Activated CD4-positive, CD25-positive, alpha-beta regulatory T cell treated with anti-CD3 and anti-CD28 coated beads, Interleukin-2, amount 50 U/mL, for 24 hours (primary cell): ENCODE results near the gene APOBEC3H.
"Not testable (repeated sequence)": the region's sequence is repeated elsewhere in the genome, so short reads cannot be mapped to it uniquely, and the experiment has no call there.

Source experiments
- ATAC-seq, 2 donors: fragments of 150-1000 bp; cut with Tn5 transposase; one replicate each; pipeline ENCODE4 v1.10.0; 2021; ENCODE audit warnings: mild to moderate bottlenecking in 1 of 2, moderate library complexity in 1 of 2

The APOBEC3H gene

DNA sequence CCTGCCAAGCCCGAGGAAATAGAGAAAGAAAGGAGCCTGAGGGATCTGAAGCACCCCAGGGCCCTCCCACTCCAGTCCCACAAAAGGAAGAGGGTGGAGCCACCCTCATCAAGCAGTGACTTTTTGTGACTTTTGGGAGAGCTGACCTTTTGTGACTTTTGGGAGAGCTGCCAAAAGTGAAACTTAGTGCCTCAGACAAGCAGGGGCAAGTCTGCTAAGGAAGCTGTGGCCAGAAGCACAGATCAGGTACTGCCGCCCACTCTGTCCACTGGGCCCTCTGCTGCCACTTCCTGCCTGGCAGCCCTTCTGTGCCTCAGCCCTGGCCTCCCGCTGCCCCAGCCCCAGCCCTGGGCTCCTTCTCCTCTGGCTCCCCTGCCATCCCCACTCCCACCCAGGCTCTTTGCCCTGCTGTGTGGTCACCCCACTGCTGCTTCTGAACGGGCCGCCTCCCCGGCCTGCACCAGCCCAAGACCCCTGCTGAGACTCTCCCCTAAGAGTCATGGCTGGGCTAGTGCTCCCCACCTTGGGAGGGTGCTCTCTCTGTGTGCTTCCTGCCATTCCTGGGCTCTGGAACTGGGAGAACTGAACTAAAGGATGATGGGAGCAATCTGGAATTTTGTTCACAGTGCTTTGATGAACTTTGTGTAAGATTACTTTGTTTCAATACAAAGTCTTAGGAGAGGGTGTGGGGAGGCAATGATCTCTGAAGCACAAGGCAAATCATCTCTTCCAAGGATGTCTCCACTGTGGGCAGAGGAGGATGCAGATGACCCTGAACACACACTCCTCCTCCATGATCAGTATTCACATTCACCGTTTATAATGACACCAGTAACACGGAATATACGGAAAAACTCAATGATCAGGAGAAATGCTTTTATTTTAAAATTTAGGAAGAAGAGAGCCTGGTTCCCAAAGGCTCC lies at the start of gene APOBEC3H:
Gene APOBEC3H, plus strand, starts transcription at position 147 of the 923 bp plus-strand sequence. CDS start 3,035 bp downstream, outside the sequence.
- no peak for ATAC-seq

DNA sequence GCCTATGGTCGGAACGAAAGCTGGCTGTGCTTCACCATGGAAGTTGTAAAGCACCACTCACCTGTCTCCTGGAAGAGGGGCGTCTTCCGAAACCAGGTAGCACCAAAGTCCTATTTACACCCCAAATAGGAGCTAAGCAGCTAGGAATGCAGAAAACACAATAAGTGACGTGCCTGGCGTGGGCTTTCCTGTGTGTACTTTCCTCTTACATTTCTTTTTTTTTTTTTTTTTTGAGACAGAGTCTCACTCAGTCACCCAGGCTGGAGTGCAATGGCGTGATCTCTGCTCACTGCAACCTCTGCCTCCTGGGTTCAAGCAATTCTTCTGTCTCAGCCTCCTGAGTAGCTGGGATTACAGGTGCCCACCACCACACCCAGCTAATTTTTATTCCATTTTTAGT lies 47.6 kb upstream of the APOBEC3H start:
- not testable (repeated sequence) for ATAC-seq

DNA sequence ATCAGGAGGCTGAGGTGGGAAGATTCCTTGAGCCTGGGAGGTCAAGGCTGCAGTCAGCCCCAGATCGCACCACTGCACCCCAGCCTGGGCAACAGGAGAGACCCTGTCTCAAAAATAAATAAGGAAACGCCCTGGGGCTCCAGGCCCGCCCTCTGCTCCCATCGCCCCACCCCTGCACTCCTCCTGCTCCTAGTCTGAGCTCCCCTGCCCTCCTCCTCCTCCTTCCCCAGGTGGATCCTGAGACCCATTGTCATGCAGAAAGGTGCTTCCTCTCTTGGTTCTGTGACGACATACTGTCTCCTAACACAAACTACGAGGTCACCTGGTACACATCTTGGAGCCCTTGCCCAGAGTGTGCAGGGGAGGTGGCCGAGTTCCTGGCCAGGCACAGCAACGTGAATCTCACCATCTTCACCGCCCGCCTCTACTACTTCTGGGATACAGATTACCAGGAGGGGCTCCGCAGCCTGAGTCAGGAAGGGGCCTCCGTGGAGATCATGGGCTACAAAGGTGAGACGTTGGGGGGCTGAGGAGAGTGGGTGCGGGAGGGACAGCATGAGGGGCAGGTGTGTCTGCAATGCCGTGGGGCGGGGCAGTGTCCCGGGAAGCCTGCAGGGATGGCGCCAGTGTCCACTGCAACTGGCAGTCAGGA lies 45.1 kb upstream of the APOBEC3H start:
- ATAC-seq, result not testable (repeated sequence)

GRCh38 chr22:39055658-39056057 lies 41.4 kb upstream of the APOBEC3H start:
- no peak for ATAC-seq

DNA sequence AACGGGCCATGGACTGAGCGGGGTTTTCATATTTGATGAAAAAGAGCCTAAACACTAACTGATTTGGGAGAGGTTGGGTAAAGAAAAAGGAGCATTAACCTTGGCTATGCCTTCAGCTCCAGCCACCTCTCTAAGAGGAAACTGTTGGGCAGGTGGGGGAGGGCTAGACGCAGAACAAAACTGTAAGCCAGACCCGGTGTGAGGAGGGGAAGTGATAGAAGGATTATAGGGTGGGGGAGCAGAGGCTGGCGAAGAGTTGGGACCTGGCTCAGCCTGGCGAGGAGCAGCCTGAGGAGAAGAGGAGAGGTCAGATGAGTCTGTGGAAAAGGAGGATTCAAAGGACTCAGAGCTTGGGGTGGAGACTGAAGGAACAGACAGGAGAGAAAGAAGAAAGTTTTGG lies 35.8 kb upstream of the APOBEC3H start:
- ATAC-seq, result not testable (repeated sequence)

GRCh38 chr22:39061951-39062350 lies 35.1 kb upstream of the APOBEC3H start:
- ATAC-seq, result not testable (repeated sequence)

- not testable (repeated sequence) for ATAC-seq
These were observed 33.1 kb upstream of the APOBEC3H start for GRCh38 chr22:39063904-39064303.

- peak in 1 of 2 donors; percentile 34 for ATAC-seq
These were observed 30.4 kb upstream of the APOBEC3H start for GRCh38 chr22:39066442-39067276.

GRCh38 chr22:39068033-39068785 lies 28.8 kb upstream of the APOBEC3H start:
- no peak for ATAC-seq

DNA sequence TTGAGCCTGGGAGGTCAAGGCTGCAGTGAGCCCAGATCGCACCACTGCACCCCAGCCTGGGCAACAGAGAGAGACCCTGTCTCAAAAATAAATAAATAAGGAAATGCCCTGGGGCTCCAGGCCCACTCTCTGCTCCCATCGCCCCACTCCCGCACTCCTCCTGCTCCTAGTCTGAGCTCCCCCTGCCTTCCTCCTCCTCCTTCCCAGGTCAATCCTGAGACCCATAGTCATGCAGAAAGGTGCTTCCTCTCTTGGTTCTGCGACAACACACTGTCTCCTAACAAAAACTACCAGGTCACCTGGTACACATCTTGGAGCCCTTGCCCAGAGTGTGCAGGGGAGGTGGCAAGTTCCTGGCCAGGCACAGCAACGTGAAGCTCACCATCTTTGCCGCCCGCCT lies 26.9 kb upstream of the APOBEC3H start:
- no peak for ATAC-seq

GRCh38 chr22:39072581-39072981 lies 24.5 kb upstream of the APOBEC3H start:
- not testable (repeated sequence) for ATAC-seq

DNA sequence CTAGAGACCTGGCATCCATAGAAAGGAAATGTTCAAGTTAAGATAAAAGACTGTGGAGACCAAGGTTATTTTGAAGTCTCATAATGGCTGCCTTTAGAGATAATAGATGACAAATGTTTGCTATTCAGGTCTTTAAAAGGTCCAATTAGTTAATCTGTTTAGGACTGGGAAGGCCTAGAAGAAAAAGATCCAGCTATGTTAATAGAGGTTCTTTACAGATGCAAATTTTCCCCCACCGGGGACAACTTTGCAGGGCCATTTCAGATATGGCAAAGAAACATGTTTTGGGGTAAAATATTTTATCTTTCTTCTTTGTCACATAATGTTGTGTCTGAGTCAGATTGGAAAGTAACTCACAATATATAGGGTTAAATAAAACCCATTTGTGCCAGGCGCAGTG lies 23.1 kb upstream of the APOBEC3H start:
- ATAC-seq, result no peak

DNA sequence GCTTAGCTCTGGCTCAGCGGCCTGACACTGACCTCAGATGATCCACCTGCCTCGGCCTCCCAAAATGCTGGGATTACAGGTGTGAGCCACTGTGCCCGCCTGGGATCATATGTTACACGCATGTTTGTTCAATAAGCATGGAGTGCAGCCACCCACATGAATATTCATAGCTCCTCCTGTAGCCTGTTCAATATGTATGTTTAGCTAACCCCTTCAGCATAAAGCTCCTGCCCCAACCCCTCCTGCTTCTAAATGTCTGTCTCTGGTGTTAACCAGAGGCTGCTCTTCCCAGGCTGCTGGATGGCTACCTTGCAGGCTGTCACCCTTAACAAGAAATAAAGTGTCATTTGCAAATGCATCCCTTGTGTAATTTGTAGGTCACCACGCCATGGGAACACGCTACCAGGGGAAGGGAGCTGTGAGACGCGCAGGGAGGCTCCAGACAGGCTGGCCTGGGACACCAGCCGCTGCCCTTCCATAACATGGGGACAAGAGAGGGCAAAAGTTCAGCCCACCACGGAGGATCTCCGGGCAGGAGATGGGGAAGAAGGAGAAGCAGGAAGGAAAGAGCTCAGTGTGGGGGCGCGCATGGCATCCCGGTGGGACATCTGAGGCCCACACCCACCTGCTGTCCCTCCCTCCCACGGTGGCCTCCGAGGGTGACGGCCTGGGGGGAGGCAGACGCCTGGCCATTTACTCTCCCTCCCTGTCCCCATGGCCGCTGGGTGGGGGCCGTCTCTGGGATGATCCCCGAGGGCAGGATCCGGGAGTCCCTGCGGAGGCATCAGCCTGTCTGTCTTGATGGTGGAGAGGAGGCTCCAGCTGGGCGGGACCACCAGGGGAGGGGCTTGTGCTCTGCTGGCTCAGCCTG lies 20.7 kb upstream of the APOBEC3H start:
- not testable (repeated sequence) for ATAC-seq

DNA sequence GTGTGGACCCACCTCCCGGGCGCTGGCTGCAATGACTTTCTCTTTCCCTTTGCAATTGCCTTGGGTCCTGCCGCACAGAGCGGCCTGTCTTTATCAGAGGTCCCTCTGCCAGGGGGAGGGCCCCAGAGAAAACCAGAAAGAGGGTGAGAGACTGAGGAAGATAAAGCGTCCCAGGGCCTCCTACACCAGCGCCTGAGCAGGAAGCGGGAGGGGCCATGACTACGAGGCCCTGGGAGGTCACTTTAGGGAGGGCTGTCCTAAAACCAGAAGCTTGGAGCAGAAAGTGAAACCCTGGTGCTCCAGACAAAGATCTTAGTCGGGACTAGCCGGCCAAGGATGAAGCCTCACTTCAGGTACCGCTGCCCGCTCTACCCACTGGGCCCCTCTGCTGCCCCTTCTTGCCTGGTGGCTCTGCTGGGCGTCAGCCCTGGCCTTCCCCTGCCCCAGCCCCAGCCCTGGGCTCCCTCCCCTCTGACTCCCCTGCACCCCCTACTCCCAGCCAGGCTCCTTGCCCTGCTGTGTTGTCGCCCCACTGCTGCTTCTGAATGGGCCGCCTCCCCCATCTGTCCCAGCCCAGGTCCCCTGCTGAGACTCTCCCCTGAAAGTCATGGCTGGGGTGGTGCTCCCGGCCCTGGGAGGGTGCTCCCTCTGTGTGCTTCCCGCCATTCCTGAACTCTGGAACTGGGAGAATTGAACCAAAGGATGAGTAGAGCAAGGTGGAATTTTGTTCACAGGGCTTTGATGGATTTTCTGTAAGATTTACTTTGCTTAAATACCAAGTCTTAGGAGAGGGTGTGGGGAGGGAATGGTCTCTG lies 19.8 kb upstream of the APOBEC3H start, which contains the start of gene APOBEC3G:
Gene APOBEC3G, plus strand, starts transcription at position 250 of the 815 bp plus-strand sequence. Its CDS starts 87 bp downstream, at position 337.
- peak; percentile 96 to 98 for ATAC-seq

DNA sequence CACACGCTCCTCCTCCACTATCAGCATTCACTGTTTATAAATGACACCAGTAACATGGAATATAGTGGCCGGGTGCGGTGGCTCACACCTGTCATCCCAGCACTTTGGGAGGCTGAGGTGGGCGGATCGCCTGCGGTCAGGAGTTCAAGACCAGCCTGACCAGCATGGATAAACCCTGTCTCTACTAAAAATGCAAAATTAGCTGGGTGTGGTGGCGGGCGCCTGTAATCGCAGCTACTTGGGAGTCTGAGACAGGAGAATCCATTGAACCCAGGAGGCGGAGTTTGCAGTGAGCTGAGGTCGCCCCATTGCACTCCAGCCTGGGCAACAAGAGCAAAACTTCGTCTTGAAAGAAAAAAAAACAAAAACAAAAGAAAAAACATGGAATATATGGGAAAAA lies 19.1 kb upstream of the APOBEC3H start:
- ATAC-seq, result not testable (repeated sequence)

DNA sequence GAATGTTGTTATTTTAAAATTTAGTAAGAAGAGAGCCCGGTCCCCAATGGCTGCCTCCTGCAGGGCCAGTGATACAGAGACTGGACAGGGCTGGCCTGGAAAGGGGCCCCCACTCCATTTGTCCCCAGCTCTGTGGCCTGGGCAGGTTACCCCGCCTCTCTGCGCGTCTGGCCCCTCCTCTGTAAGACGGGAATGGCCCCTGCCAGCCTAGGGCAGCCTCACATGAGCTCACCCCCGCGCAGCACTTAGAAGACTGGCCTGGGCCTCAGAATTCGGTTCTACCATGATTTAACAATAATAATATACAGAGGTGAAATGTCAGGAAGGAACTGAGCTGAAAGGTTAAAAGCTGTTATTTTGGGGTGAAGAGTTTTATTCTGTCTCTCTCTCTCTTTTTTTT lies 18.7 kb upstream of the APOBEC3H start:
- ATAC-seq, result no peak

DNA sequence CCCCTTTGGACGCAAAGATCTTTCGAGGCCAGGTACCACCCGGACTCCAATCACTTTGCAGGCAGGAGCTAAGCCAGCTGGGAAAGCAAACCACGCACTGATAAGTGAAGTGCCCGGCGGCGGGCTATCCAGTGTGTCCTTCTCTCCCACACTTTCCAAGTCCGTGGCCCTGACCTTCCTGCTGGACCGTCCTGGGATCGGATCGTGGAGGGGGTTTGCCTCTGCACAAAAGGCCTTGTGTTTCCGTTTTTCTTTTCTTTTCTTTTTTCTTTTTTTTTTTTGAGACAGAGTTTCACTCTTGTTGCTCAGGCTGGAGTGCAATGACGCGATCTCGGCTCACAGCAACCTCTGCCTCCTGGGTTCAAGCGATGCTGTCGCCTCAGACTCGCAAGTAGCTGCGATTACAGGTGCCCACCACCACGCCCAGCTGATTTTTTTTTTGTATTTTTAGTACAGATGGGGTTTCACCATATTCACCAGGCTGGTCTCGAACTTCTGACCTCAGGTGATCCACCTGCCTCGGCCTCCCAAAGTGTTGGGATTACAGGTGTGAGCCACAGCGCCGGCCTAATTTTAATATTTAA lies 17.9 kb upstream of the APOBEC3H start:
- not testable (repeated sequence) for ATAC-seq

DNA sequence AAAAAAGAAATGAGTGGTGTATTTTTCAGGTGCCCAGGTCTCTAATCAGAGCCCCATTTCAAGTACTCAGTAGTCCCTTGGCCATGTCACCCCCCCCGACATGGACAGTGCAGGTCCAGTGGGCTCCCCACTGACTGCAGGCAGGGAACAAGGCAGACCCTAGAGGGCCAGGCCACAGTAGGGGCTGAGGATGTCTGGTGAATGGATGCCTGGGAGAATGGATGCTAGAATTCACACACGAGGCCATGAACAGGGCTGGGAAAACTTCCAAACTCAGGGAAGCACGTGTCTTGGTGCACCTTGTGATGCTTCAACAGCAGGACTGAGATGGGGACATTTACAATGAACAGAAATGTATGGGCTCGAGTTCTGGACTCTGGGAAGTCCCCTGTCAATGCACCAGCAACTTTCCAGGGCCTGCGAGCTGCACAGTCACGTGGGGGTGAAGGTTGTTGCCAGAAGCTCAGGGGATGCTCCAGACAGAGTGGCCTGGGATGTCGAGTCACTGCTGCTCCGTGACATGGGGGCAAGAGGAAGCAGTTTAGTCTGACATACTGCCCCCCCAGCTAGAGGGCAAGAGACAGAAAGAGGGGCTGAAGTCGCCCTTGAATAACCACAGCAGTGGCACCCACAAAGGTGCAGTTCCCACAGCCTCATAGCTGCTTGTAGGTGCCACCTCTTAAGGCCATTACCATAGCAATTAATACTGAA lies 16.8 kb upstream of the APOBEC3H start:
- ATAC-seq, result no peak

- ATAC-seq, result no peak
These were observed 16.0 kb upstream of the APOBEC3H start for GRCh38 chr22:39081016-39081415.
